Panc1 (cell line): ENCODE results near the gene TTC5. TPM values are rescaled to one million over a fixed set of nuclear protein-coding genes. Genes with fewer than 3 reads are reported as not detected.

Experiments
- ATAC-seq: fragments of 200-7000 bp; cut with Tn5 transposase; 2 replicates; pipeline ENCODE4 v1.9.1; 2020; ENCODE audit warnings: mild to moderate bottlenecking, moderate library complexity
- BruUV-seq: library from RNA; stranded (reverse); fragments of 400-500 nt; replicated peaks from 2 replicates; lab custom pipeline; 2021; lab: Mats Ljungman, UMichigan
- CTCF ChIA-PET: fragments of 300-600 bp; sonication (Branson Sonifier 250); formaldehyde crosslinking; loops from one replicate; lab custom pipeline; 2022; ENCODE audit warnings: antibody characterized with exemption; lab: Charles Lee
- POLR2A ChIA-PET: fragments of 300-600 bp; sonication (Branson Sonifier 250); formaldehyde crosslinking; loops from one replicate; lab custom pipeline; 2022; ENCODE audit warnings: antibody characterized with exemption; lab: Charles Lee
- DNase-seq: peaks from one replicate; pipeline ENCODE4 v3.0.0-alpha.2; 2010; ENCODE audit warnings: low read depth, low spot score
- H3K27ac ChIP-seq: 2 replicates; pipeline ENCODE4 v1.5.1; 2011; ENCODE audit warnings: mild to moderate bottlenecking, low read length, inconsistent platforms
- H3K27me3 ChIP-seq: fragments of 200-500 bp; sonication (Bioruptor generic); 2 replicates; pipeline ENCODE4 v1.6.0; 2014; ENCODE audit warnings: low read length, inconsistent platforms; ENCODE audit not compliant: control insufficient read depth, insufficient read depth
- H3K36me3 ChIP-seq: fragments of 200-500 bp; sonication (Bioruptor generic); 2 replicates; pipeline ENCODE4 v1.5.1; 2014; ENCODE audit warnings: inconsistent platforms, mild to moderate bottlenecking, low read length, moderate library complexity; ENCODE audit not compliant: control insufficient read depth, insufficient read depth
- H3K4me1 ChIP-seq: 2 replicates; pipeline ENCODE4 v1.5.1; 2011; ENCODE audit warnings: inconsistent platforms, mild to moderate bottlenecking, low read length, moderate library complexity; ENCODE audit not compliant: control insufficient read depth, insufficient read depth
- H3K4me3 ChIP-seq, 2 experiments: 2 replicates each; pipeline ENCODE4 v1.5.1; 2011 to 2012; ENCODE audit warnings: low read depth in 2 of 2, low read length in 2 of 2, mild to moderate bottlenecking in 2 of 2, inconsistent platforms in 1 of 2, moderate library complexity in 1 of 2
- H3K9me3 ChIP-seq: fragments of 200-500 bp; sonication (Bioruptor generic); 2 replicates; pipeline ENCODE4 v1.5.1; 2014; ENCODE audit warnings: low read depth, mild to moderate bottlenecking, inconsistent platforms, low read length, moderate library complexity; ENCODE audit not compliant: control insufficient read depth, insufficient read depth
- POLR2AphosphoS5 ChIP-seq: IDR thresholded peaks from 2 replicates; pipeline ENCODE4 v1.6.1; 2012; ENCODE audit warnings: mild to moderate bottlenecking, low read depth, low read length, moderate library complexity
- SIN3A ChIP-seq: IDR thresholded peaks from 2 replicates; pipeline ENCODE4 v1.6.1; 2012; ENCODE audit warnings: low read depth, mild to moderate bottlenecking, low read length, moderate library complexity, borderline replicate concordance; ENCODE audit not compliant: insufficient read depth
- TCF7L2 ChIP-seq: IDR thresholded peaks from 2 replicates; pipeline ENCODE4 v1.6.1; 2011; ENCODE audit warnings: mild to moderate bottlenecking, low read depth, low read length, inconsistent platforms
- in situ Hi-C: cut with HindIII; loops from 2 replicates; pipeline ENCODE4 v1.10.0; 2016; ENCODE audit warnings: low sequenced_read_pairs, low pct_unique_long_range_greater_than_20kb
- intact Hi-C: fragments of 100-400 bp; cut with micrococcal nuclease; formaldehyde crosslinking; loops from one replicate; pipeline ENCODE4 v1.10.0; 2022; ENCODE audit not compliant: unreplicated experiment
- total RNA-seq: library from RNA; stranded (reverse); gene quantifications from one replicate; pipeline ENCODE4 v1.2.1, GENCODE V29; 2021; ENCODE audit not compliant: unreplicated experiment
- TF ChIP-seq, protein P1 (sequence below), 2 experiments: IDR thresholded peaks; 2 replicates each; pipeline ENCODE4 v1.6.1; 2011 to 2012; ENCODE audit warnings: low read depth in 2 of 2, control low read depth in 1 of 2, low read length in 1 of 2, mild to moderate bottlenecking in 1 of 2, moderate library complexity in 1 of 2; ENCODE audit not compliant: insufficient read depth in 1 of 2
- TF ChIP-seq, protein P2 (sequence below): fragments of 450-650 bp; IDR thresholded peaks from 2 replicates; pipeline ENCODE4 v1.5.1; 2017; ENCODE audit warnings: mild to moderate bottlenecking

Gene TTC5
- total RNA-seq, 1 experiment from 2014 or later = 10.0 TPM

DNA sequence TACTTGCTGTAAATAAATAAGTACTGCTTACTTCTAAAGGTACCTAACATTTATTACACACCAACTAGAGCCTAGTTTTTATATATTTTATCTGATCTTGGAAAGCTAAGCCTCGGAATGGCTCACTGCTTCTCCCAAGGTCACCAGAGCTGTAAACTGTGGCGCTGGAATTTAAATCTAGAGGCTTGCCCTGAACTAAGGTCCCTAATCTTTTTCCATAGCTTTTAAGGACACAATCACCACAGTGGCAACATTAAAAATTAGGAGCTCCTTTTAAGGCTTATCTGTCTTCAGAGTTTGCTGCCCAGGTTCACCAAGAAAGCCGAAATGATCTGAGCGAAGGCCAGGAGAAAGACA, 26.7 kb upstream of the TTC5 start:
- no peak for DNase-seq
- H3K9me3 ChIP-seq = no peaks in the 10 kb centered on the region
- no peak for ATAC-seq
- peak overlapping the region; percentile 89 for H3K27ac ChIP-seq
- TF ChIP-seq, protein P1, sequence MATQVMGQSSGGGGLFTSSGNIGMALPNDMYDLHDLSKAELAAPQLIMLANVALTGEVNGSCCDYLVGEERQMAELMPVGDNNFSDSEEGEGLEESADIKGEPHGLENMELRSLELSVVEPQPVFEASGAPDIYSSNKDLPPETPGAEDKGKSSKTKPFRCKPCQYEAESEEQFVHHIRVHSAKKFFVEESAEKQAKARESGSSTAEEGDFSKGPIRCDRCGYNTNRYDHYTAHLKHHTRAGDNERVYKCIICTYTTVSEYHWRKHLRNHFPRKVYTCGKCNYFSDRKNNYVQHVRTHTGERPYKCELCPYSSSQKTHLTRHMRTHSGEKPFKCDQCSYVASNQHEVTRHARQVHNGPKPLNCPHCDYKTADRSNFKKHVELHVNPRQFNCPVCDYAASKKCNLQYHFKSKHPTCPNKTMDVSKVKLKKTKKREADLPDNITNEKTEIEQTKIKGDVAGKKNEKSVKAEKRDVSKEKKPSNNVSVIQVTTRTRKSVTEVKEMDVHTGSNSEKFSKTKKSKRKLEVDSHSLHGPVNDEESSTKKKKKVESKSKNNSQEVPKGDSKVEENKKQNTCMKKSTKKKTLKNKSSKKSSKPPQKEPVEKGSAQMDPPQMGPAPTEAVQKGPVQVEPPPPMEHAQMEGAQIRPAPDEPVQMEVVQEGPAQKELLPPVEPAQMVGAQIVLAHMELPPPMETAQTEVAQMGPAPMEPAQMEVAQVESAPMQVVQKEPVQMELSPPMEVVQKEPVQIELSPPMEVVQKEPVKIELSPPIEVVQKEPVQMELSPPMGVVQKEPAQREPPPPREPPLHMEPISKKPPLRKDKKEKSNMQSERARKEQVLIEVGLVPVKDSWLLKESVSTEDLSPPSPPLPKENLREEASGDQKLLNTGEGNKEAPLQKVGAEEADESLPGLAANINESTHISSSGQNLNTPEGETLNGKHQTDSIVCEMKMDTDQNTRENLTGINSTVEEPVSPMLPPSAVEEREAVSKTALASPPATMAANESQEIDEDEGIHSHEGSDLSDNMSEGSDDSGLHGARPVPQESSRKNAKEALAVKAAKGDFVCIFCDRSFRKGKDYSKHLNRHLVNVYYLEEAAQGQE (IDR thresholded peaks at IDR 0.05; ENCODE audit: insufficient read depth in 1 of 2, low read depth in 2 of 2, low read length in 1 of 2) = no peak
- TF ChIP-seq, protein P2, sequence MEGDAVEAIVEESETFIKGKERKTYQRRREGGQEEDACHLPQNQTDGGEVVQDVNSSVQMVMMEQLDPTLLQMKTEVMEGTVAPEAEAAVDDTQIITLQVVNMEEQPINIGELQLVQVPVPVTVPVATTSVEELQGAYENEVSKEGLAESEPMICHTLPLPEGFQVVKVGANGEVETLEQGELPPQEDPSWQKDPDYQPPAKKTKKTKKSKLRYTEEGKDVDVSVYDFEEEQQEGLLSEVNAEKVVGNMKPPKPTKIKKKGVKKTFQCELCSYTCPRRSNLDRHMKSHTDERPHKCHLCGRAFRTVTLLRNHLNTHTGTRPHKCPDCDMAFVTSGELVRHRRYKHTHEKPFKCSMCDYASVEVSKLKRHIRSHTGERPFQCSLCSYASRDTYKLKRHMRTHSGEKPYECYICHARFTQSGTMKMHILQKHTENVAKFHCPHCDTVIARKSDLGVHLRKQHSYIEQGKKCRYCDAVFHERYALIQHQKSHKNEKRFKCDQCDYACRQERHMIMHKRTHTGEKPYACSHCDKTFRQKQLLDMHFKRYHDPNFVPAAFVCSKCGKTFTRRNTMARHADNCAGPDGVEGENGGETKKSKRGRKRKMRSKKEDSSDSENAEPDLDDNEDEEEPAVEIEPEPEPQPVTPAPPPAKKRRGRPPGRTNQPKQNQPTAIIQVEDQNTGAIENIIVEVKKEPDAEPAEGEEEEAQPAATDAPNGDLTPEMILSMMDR = no peak
- no peak for TF ChIP-seq TCF7L2
- no peak for TF ChIP-seq SIN3A
- no peak for TF ChIP-seq POLR2AphosphoS5
- H3K27me3 ChIP-seq = no peaks in the 10 kb centered on the region
- no TSS peak for BruUV-seq
- peak overlapping the region; percentile 77 to 85 for H3K4me3 ChIP-seq
- CTCF ChIA-PET = interaction anchor here (0.6 to 1.4 kb wide), 2 partner anchors 359 to 735 kb away, joined by 3 to 4 read pairs; no protein-coding TSS in a partner anchor
- POLR2A ChIA-PET = interaction anchor here (0.7 to 2.3 kb wide), 2 partner anchors 11 to 16 kb away, joined by 3 to 17 read pairs; partner anchors contain the start of gene PARP2
- peaks cover 10% of the 10 kb centered on the region for H3K36me3 ChIP-seq
- intact Hi-C loops (no loop called here), in situ Hi-C loops (no loop called here)
- peaks cover 6% of the 10 kb centered on the region for H3K4me1 ChIP-seq

DNA sequence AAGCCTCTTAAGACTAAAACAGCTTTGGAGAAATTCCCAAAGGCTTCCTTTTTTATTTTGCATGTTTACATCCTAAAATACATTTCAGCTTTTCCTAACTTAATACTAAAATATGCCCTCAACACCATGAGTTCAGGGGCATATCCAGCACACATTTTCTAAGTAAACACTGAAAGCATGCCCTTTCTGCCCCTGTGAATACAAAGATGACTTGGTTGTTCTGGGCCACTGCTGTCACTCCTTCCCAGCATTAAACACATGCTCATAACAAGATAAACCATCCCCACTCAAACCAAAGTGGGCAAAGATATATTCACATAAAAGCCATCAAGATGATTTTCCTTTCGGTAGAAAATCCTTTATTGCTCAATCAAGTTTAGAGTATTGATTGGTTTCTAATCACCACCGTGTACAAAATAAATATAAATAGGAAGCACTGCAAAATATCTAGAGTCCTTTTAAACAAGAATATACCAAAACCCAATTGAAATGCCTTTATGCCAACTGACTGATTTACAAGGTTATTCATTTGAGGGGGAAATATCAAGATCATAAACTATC, 25.4 kb upstream of the TTC5 start:
- Histone ChIP-seq H3K27me3 (no peaks in the 10 kb centered on the region), H3K27ac (no peak overlapping the region), H3K4me3 (peak overlapping the region in 1 of 2 experiments; percentile 77; a peak in 2 of 4 replicates), H3K36me3 (peaks cover 18% of the 10 kb centered on the region), H3K9me3 (no peaks in the 10 kb centered on the region), H3K4me1 (peaks cover 6% of the 10 kb centered on the region)
- TF ChIP-seq POLR2AphosphoS5 (no peak), SIN3A (no peak), TCF7L2 (no peak)
- TF ChIP-seq, protein P2 = no peak
- TF ChIP-seq, protein P1 (IDR thresholded peaks at IDR 0.05; ENCODE audit: insufficient read depth in 1 of 2, low read depth in 2 of 2, low read length in 1 of 2) = no peak
- in situ Hi-C loops (no loop called here), intact Hi-C loops (no loop called here)
- POLR2A ChIA-PET = no interaction called here
- BruUV-seq = no TSS peak
- CTCF ChIA-PET = no interaction called here
- DNase-seq (no peak), ATAC-seq (no peak)
